SK-N-SH (cell line): Measurements from ENCODE around the gene CHST11. TPM values are rescaled to one million over a fixed set of nuclear protein-coding genes. Genes with fewer than 3 reads are reported as not detected.

Experiments
- CTCF ChIA-PET: fragments of 300-600, 350-600 bp; formaldehyde crosslinking; extraction: SDS; loops from one replicate; lab custom pipeline; 2021; lab: Yijun Ruan, JAX
- POLR2A ChIA-PET: fragments of 350-600 bp; sonication (Branson Sonifier 250); formaldehyde crosslinking; extraction: SDS; loops from one replicate; lab custom pipeline; 2020; ENCODE audit warnings: antibody characterized with exemption, inconsistent platforms; lab: Yijun Ruan, JAX
- DNase-seq: peaks from one replicate; pipeline ENCODE4 v3.0.0; 2012
- H2AFZ ChIP-seq: fragments of 200-600 bp; sonication (generic); 2 replicates; pipeline ENCODE4 v1.8.1; 2016; ENCODE audit warnings: antibody characterized with exemption, mild to moderate bottlenecking, low read depth
- H3F3A ChIP-seq: fragments of 200-600 bp; sonication (generic); replicated peaks from 2 replicates; pipeline ENCODE3; 2016; ENCODE audit warnings: antibody characterized with exemption, mild to moderate bottlenecking; ENCODE audit not compliant: insufficient read depth
- H3K27ac ChIP-seq, 2 experiments: fragments of 200-500 bp in 1 of 2; fragments of 200-600 bp in 1 of 2; sonication (Bioruptor generic) in 1 of 2; sonication (generic), shearing (Covaris generic) in 1 of 2; 2 replicates each; pipeline versions ENCODE4 v1.5.1 to v1.6.1; 2014 to 2016; ENCODE audit warnings: low read depth in 2 of 2, inconsistent platforms in 1 of 2, low read length in 1 of 2, mild to moderate bottlenecking in 1 of 2, mixed read lengths in 1 of 2
- H3K27me3 ChIP-seq: fragments of 200-600 bp; sonication (generic), shearing (Covaris generic); 2 replicates; pipeline ENCODE4 v1.6.1; 2016; ENCODE audit warnings: mixed run types; ENCODE audit not compliant: insufficient read depth
- H3K36me3 ChIP-seq, 2 experiments: fragments of 200-500 bp in 1 of 2; fragments of 200-600 bp in 1 of 2; sonication (Bioruptor generic) in 1 of 2; sonication (generic) in 1 of 2; replicated peaks in 1 of 2; 2 replicates each; pipeline versions ENCODE3 to v1.5.1; 2014 to 2016; ENCODE audit warnings: low read length in 1 of 2, mild to moderate bottlenecking in 1 of 2; ENCODE audit not compliant: insufficient read depth in 2 of 2, control insufficient read depth in 1 of 2
- H3K4me1 ChIP-seq, 2 experiments: fragments of 200-500 bp in 1 of 2; fragments of 200-600 bp in 1 of 2; sonication (Bioruptor generic) in 1 of 2; sonication (generic), shearing (Covaris generic) in 1 of 2; 2 replicates each; pipeline versions ENCODE4 v1.5.1 to v1.6.1; 2014 to 2016; ENCODE audit warnings: low read depth in 1 of 2, low read length in 1 of 2, mixed run types in 1 of 2; ENCODE audit not compliant: insufficient read depth in 2 of 2, control insufficient read depth in 1 of 2
- H3K4me2 ChIP-seq: fragments of 200-600 bp; sonication (generic), shearing (Covaris generic); 2 replicates; pipeline ENCODE4 v1.6.1; 2017; ENCODE audit warnings: mixed run types
- H3K4me3 ChIP-seq, 2 experiments: fragments of 200-500 bp in 1 of 2; fragments of 200-600 bp in 1 of 2; sonication (Bioruptor generic) in 1 of 2; sonication (generic), shearing (Covaris generic) in 1 of 2; 2 replicates each; pipeline versions ENCODE4 v1.5.1 to v1.8.1; 2014 to 2016; ENCODE audit warnings: low read depth in 2 of 2, inconsistent platforms in 1 of 2, low read length in 1 of 2, mild to moderate bottlenecking in 1 of 2, mixed read lengths in 1 of 2, moderate library complexity in 1 of 2
- H3K79me2 ChIP-seq: fragments of 200-600 bp; sonication (generic); 2 replicates; pipeline ENCODE4 v1.8.1; 2017; ENCODE audit warnings: mild to moderate bottlenecking; ENCODE audit not compliant: insufficient read depth
- H3K9ac ChIP-seq: fragments of 200-600 bp; sonication (generic); 2 replicates; pipeline ENCODE4 v1.6.1; 2017; ENCODE audit warnings: mixed run types
- H3K9me2 ChIP-seq: fragments of 200-600 bp; sonication (generic); 2 replicates; pipeline ENCODE4 v1.6.1; 2017; ENCODE audit warnings: mixed run types
- H3K9me3 ChIP-seq: fragments of 200-600 bp; sonication (generic); 2 replicates; pipeline ENCODE4 v1.6.1; 2017; ENCODE audit warnings: mixed run types, mild to moderate bottlenecking, moderate library complexity
- H4K20me1 ChIP-seq: fragments of 200-600 bp; sonication (generic); 2 replicates; pipeline ENCODE4 v1.6.1; 2017; ENCODE audit warnings: mild to moderate bottlenecking, mixed run types; ENCODE audit not compliant: insufficient read depth
- GATA2 ChIP-seq: sonication (generic); formaldehyde crosslinking; IDR thresholded peaks from 2 replicates; pipeline ENCODE4 v1.5.0; 2020; ENCODE audit warnings: mild to moderate bottlenecking, missing genetic modification reagents
- RAD21 ChIP-seq: IDR thresholded peaks from 2 replicates; pipeline ENCODE4 v1.6.1; 2012; ENCODE audit warnings: mild to moderate bottlenecking, low read length
- RCOR1 ChIP-seq: fragments of 150-350 bp; IDR thresholded peaks from 2 replicates; pipeline ENCODE4 v1.6.1; 2017; ENCODE audit warnings: antibody characterized with exemption, low read length
- SIN3A ChIP-seq: IDR thresholded peaks from 2 replicates; pipeline ENCODE4 v1.6.1; 2012; ENCODE audit warnings: low read depth, mild to moderate bottlenecking, low read length, moderate library complexity, borderline replicate concordance
- TCF12 ChIP-seq: IDR thresholded peaks from 2 replicates; pipeline ENCODE4 v1.4.0; 2012
- USF2 ChIP-seq: fragments of 150-350 bp; IDR thresholded peaks from 2 replicates; pipeline ENCODE4 v1.6.1; 2017; ENCODE audit warnings: antibody characterized with exemption, low read length, low read depth, borderline replicate concordance
- YY1 ChIP-seq: IDR thresholded peaks from 2 replicates; pipeline ENCODE4 v1.4.0; 2012; ENCODE audit warnings: low read depth, mild to moderate bottlenecking
- WGBS: methylation state at CpG from one replicate; pipeline ENCODE4 v1.1.6; 2017; ENCODE audit warnings: low lambda C conversion rate; 5-methylcytosine and 5-hydroxymethylcytosine counted together
- polyA plus RNA-seq, 3 experiments: library from polyadenylated mRNA; depleted of rRNA; stranded (reverse); fragments of >200 nt; gene quantifications; 2 replicates each; pipeline ENCODE4 v1.2.3, GENCODE V29; 2012
- TF ChIP-seq, protein P1 (sequence below): IDR thresholded peaks from 2 replicates; pipeline ENCODE4 v1.6.1; 2012; ENCODE audit warnings: mild to moderate bottlenecking, low read depth, low read length, moderate library complexity

The CHST11 gene
- polyA plus RNA-seq, 1 of the 3 experiments (the other 2 are of a cell fraction): 18.6 TPM

DNA sequence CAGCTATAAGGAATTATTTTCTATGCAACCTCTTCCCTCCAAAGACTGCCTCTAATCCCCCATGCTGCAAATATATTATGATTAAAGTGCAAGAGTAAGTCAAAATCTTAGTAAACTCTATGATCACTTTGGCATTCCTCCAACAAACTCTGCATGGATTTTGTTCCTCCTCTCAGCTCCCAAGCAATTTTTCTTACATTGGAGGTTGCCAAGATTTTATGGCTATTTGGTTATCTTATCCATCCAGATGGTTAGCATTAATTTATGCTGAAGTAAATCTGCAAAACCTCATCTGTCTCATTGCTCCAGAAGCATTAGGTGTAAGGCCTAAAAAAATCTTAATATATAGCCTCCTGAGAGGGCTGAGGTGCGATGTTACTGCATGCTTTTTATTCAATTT, 228.1 kb downstream of the CHST11 start (continued):
- TF ChIP-seq USF2: no peak
- TF ChIP-seq SIN3A: no peak
- TF ChIP-seq, protein P1, sequence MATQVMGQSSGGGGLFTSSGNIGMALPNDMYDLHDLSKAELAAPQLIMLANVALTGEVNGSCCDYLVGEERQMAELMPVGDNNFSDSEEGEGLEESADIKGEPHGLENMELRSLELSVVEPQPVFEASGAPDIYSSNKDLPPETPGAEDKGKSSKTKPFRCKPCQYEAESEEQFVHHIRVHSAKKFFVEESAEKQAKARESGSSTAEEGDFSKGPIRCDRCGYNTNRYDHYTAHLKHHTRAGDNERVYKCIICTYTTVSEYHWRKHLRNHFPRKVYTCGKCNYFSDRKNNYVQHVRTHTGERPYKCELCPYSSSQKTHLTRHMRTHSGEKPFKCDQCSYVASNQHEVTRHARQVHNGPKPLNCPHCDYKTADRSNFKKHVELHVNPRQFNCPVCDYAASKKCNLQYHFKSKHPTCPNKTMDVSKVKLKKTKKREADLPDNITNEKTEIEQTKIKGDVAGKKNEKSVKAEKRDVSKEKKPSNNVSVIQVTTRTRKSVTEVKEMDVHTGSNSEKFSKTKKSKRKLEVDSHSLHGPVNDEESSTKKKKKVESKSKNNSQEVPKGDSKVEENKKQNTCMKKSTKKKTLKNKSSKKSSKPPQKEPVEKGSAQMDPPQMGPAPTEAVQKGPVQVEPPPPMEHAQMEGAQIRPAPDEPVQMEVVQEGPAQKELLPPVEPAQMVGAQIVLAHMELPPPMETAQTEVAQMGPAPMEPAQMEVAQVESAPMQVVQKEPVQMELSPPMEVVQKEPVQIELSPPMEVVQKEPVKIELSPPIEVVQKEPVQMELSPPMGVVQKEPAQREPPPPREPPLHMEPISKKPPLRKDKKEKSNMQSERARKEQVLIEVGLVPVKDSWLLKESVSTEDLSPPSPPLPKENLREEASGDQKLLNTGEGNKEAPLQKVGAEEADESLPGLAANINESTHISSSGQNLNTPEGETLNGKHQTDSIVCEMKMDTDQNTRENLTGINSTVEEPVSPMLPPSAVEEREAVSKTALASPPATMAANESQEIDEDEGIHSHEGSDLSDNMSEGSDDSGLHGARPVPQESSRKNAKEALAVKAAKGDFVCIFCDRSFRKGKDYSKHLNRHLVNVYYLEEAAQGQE: no peak
- no peak for TF ChIP-seq YY1
- no peak for TF ChIP-seq RAD21

DNA sequence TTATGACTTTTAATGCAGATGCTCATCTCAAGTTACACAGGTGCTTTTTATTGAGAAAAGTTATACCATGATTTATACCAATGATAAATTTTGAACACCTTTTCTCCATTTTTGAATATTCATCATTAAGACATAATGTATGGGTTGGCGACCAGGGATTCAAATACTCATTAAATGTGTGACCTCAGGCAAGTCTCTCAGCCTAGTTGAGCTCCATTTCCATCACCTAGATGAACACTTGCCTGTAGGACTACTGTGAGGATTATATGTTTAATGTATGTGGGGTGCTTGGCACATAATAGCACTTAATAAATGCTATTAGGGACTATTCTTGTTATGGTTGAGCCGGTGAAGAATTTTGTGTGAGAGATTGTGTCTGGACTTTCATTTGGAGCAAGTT, 228.6 kb downstream of the CHST11 start:
- no peak overlapping the region for H3K9ac ChIP-seq
- 93% methylated on average over 2 of the region's 2 CpGs for WGBS
- H3K4me1 ChIP-seq: peaks cover 6 to 7% of the 10 kb centered on the region in 2 experiments; a peak in 2 of 4 replicates
- no peaks in the 10 kb centered on the region for H3F3A ChIP-seq
- ChIA-PET POLR2A (no interaction called here), CTCF (interaction anchor here (0.8 to 1.3 kb wide), 4 partner anchors 13 to 304 kb away, joined by 3 to 4 read pairs (median 4); no protein-coding TSS in a partner anchor)
- H4K20me1 ChIP-seq: no peaks in the 10 kb centered on the region
- H3K4me2 ChIP-seq: no peak overlapping the region
- H3K4me3 ChIP-seq: no peak overlapping the region
- H2AFZ ChIP-seq: no peak overlapping the region
- H3K36me3 ChIP-seq: no peaks in the 10 kb centered on the region
- H3K27me3 ChIP-seq: no peaks in the 10 kb centered on the region
- H3K9me3 ChIP-seq: no peaks in the 10 kb centered on the region
- H3K9me2 ChIP-seq: no peaks in the 10 kb centered on the region
- H3K27ac ChIP-seq: peak overlapping the region in 1 of 2 experiments; percentile 63; a peak in 2 of 4 replicates
- no peak for DNase-seq
- TF ChIP-seq GATA2 (CRISPR knock-in tag) (no peak), RCOR1 (no peak)
- no peaks in the 10 kb centered on the region for H3K79me2 ChIP-seq

DNA sequence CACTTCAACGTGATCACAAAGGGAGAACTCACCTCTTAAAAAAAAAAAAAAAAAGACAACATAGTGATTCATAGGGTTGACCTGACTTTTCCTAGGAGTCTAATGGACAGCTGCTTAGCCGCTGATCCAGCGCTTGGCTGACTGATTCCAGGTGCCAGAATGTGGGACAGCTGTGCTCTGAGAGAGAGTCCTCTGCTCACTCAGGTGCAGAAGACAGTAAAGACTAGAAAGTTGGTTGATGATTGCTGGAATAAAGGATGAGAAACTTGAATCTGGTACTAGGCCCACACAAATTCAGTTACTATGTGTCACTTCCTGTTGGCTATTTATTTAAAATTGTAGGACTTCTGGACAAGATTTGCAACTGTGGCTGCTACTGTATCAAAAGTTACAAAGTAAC, 229.4 kb downstream of the CHST11 start:
- 71% methylated on average over 3 of the region's 3 CpGs for WGBS
- H3K27me3 ChIP-seq: no peaks in the 10 kb centered on the region
- no peaks in the 10 kb centered on the region for H3K9me3 ChIP-seq
- H3K4me3 ChIP-seq: no peak overlapping the region
- H3K36me3 ChIP-seq: no peaks in the 10 kb centered on the region
- no peaks in the 10 kb centered on the region for H3F3A ChIP-seq
- H3K9me2 ChIP-seq: no peaks in the 10 kb centered on the region
- H3K9ac ChIP-seq: no peak overlapping the region
- peaks cover 6 to 7% of the 10 kb centered on the region in 2 experiments; a peak in 2 of 4 replicates for H3K4me1 ChIP-seq
- no peak for TF ChIP-seq SIN3A
- 0 out of 2 replicates have a peak, but pooled peaks have one; percentile 40 for TF ChIP-seq TCF12
- POLR2A ChIA-PET: no interaction called here
- H2AFZ ChIP-seq: no peak overlapping the region
- H3K27ac ChIP-seq: no peak overlapping the region
- CTCF ChIA-PET: interaction anchor here (0.8 to 1.3 kb wide), 3 partner anchors 12 to 191 kb away, joined by 3 to 4 read pairs (median 4); no protein-coding TSS in a partner anchor
- H3K4me2 ChIP-seq: no peak overlapping the region
- H3K79me2 ChIP-seq: no peaks in the 10 kb centered on the region
- no peak for DNase-seq
- H4K20me1 ChIP-seq: no peaks in the 10 kb centered on the region
